HepG2 (cell line): ENCODE measurements around the gene GOLGA8B. TPM values are rescaled to one million over a fixed set of nuclear protein-coding genes. Genes with fewer than 3 reads are reported as not detected.

Experiments
- ATAC-seq: fragments of 200-7000 bp; cut with Tn5 transposase; 3 replicates; pipeline ENCODE4 v1.9.1; 2020; ENCODE audit warnings: mild to moderate bottlenecking, moderate library complexity
- BruUV-seq: library from RNA; stranded (reverse); fragments of 400-500 nt; replicated peaks from 2 replicates; lab custom pipeline; 2021; lab: Mats Ljungman, UMichigan
- CTCF ChIA-PET: fragments of 300-600 bp; formaldehyde crosslinking; extraction: SDS; loops from one replicate; lab custom pipeline; 2021; ENCODE audit warnings: low total read pairs, inconsistent platforms, low intra/inter-chr PET ratio; lab: Yijun Ruan, JAX
- POLR2A ChIA-PET: fragments of 350-600 bp; sonication (Branson Sonifier 250); formaldehyde crosslinking; loops from one replicate; lab custom pipeline; 2020; ENCODE audit warnings: antibody characterized with exemption, inconsistent platforms; lab: Yijun Ruan, JAX
- DNase-seq: peaks from one replicate; pipeline ENCODE4 v3.0.0-alpha.2; 2015; ENCODE audit warnings: low spot score
- FAIRE-seq: peaks from 3 replicates; lab custom pipeline; 2011; peaks lifted over from hg19 to GRCh38; lab: Jason Lieb, UNC
- H2AFZ ChIP-seq: one replicate; pipeline ENCODE4 v1.6.1; 2011; ENCODE audit warnings: low read length, inconsistent platforms
- H3K27ac ChIP-seq: fragments of 300-600 bp; 3 replicates; pipeline ENCODE4 v1.8.0; 2011; ENCODE audit warnings: mixed run types, mild to moderate bottlenecking, mixed read lengths, low read length, inconsistent platforms; ENCODE audit not compliant: insufficient read depth; ENCODE audit errors: extremely low read length
- H3K27me3 ChIP-seq, 2 experiments: fragments of 200-600 bp in 1 of 2; 2 replicates in 1 of 2; 3 replicates in 1 of 2; pipeline versions ENCODE4 v1.6.0 to v1.8.0; 2011; ENCODE audit warnings: low read length in 2 of 2, mild to moderate bottlenecking in 2 of 2, moderate library complexity in 2 of 2, inconsistent platforms in 1 of 2; ENCODE audit not compliant: insufficient read depth in 2 of 2, control insufficient read depth in 1 of 2
- H3K36me3 ChIP-seq, 2 experiments: fragments of 200-600 bp in 1 of 2; replicated peaks in 1 of 2; 2 replicates in 1 of 2; 3 replicates in 1 of 2; pipeline versions ENCODE4 v1.5.1 to v1.8.0; 2011; ENCODE audit warnings: low read length in 2 of 2, inconsistent platforms in 1 of 2; ENCODE audit not compliant: insufficient read depth in 2 of 2, control insufficient read depth in 1 of 2
- H3K4me1 ChIP-seq: 2 replicates; pipeline ENCODE4 v1.5.1; 2012; ENCODE audit warnings: low read length, inconsistent platforms; ENCODE audit not compliant: insufficient read depth
- H3K4me2 ChIP-seq: 2 replicates; pipeline ENCODE4 v1.6.0; 2011; ENCODE audit warnings: low read depth, low read length, inconsistent platforms
- H3K4me3 ChIP-seq, 3 experiments: fragments of 200-600 bp in 1 of 3; sonication (generic), shearing (Covaris generic) in 1 of 3; replicated peaks in 1 of 3; 2 replicates each; pipeline ENCODE4 v1.5.1; 2011 to 2016; ENCODE audit warnings: low read length in 3 of 3, inconsistent platforms in 2 of 3, low read depth in 2 of 3, mild to moderate bottlenecking in 2 of 3, control low read depth in 1 of 3, mixed read lengths in 1 of 3; ENCODE audit not compliant: insufficient read depth in 1 of 3
- H3K79me2 ChIP-seq: one replicate; pipeline ENCODE4 v1.6.1; 2011; ENCODE audit warnings: low read length, inconsistent platforms; ENCODE audit not compliant: insufficient read depth
- H3K9ac ChIP-seq: 2 replicates; pipeline ENCODE4 v1.6.0; 2011; ENCODE audit warnings: mild to moderate bottlenecking, low read depth, low read length, inconsistent platforms; ENCODE audit not compliant: insufficient read depth
- H3K9me3 ChIP-seq: 2 replicates; pipeline ENCODE4 v1.5.1; 2012; ENCODE audit warnings: mild to moderate bottlenecking, low read length
- H4K20me1 ChIP-seq: 2 replicates; pipeline ENCODE4 v1.6.0; 2011; ENCODE audit warnings: inconsistent platforms, mild to moderate bottlenecking, low read length, moderate library complexity; ENCODE audit not compliant: insufficient read depth
- HIC2 ChIP-seq: sonication (generic); formaldehyde crosslinking; IDR thresholded peaks from 2 replicates; pipeline ENCODE4 v1.9.0; 2022; ENCODE audit warnings: low read depth, missing genetic modification reagents
- RARG ChIP-seq: sonication (generic); formaldehyde crosslinking; IDR thresholded peaks from 2 replicates; pipeline ENCODE4 v1.4.0; 2020; ENCODE audit warnings: low read depth, mild to moderate bottlenecking, missing genetic modification reagents
- SNAI1 ChIP-seq: sonication (generic); formaldehyde crosslinking; IDR thresholded peaks from 2 replicates; pipeline ENCODE4 v1.5.0; 2020; ENCODE audit warnings: mild to moderate bottlenecking, missing genetic modification reagents, borderline replicate concordance
- TBX3 ChIP-seq: fragments of 450-650 bp; IDR thresholded peaks from 2 replicates; pipeline ENCODE4 v1.6.1; 2017; ENCODE audit warnings: antibody characterized with exemption, mild to moderate bottlenecking, inconsistent platforms, borderline replicate concordance
- WGBS: methylation state at CpG from one replicate; pipeline ENCODE4 v1.1.6; 2017; ENCODE audit warnings: low lambda C conversion rate; 5-methylcytosine and 5-hydroxymethylcytosine counted together
- in situ Hi-C: cut with HindIII; loops from 2 replicates; pipeline ENCODE4 v1.10.0; 2017; ENCODE audit warnings: low pct_unique_long_range_greater_than_20kb; ENCODE audit not compliant: extremely low pct_ligation_motif_present
- intact Hi-C: fragments of 100-400 bp; cut with micrococcal nuclease; formaldehyde crosslinking; loops from one replicate; pipeline ENCODE4 v1.10.0; 2022; ENCODE audit not compliant: unreplicated experiment
- polyA plus RNA-seq, 8 experiments: library from polyadenylated mRNA; depleted of rRNA in 3 of 8; stranded (reverse) in 7 of 8; unstranded in 1 of 8; fragments of >200 nt; fragmentation: Illumina TruSeq in 4 of 8; extraction: Trizol in 4 of 8; gene quantifications; 2 replicates each; pipeline versions ENCODE4 v1.2.1 to v1.2.3, GENCODE V29; 2011 to 2016; ENCODE audit warnings: low read depth in 4 of 8, missing spikeins in 1 of 8, mixed read lengths in 1 of 8; ENCODE audit not compliant: insufficient read depth in 1 of 8
- total RNA-seq, 5 experiments: library from RNA; depleted of rRNA; stranded (reverse); fragments of >200 nt; fragmentation: Illumina TruSeq; extraction: Trizol; gene quantifications; 2 replicates each; pipeline ENCODE4 v1.2.3, GENCODE V29; 2016; ENCODE audit warnings: low read depth in 1 of 5
- TF ChIP-seq, protein P1 (sequence below): sonication (generic); formaldehyde crosslinking; IDR thresholded peaks from 2 replicates; pipeline ENCODE4 v1.4.0; 2020; ENCODE audit warnings: missing genetic modification reagents

The GOLGA8B gene
- total and polyA plus RNA-seq, 2 of the 13 experiments (the other 11 are each of a cell fraction or from before 2014, with no cell fraction given), result 38.8 to 89.0 TPM

DNA sequence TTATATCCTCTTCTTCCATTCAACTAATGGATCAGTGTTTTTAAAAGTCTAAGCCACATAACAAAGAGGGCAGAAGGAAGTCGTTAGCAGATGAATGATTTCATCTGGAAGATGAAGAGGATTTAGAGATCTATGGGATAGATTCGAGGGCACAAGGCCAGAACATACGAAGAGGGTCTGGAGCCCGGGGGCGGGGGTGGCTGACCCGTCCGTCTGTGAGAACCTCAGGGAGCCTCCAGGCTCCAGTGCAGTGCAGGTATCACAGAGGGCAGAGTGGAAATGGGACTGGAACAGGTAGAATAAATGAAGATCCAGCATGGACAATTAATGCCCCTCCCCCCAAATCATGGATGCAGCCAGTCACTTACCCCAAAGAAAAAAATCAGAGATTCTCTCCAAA lies 1.5 kb upstream of the GOLGA8B start:
- FAIRE-seq (no peak), DNase-seq (no peak), ATAC-seq (no peak)
- Histone ChIP-seq H3K27ac (no peak overlapping the region), H3K79me2 (peaks cover 23% of the 10 kb centered on the region), H3K9ac (no peak overlapping the region), H3K9me3 (no peaks in the 10 kb centered on the region), H4K20me1 (no peaks in the 10 kb centered on the region), H3K4me1 (peaks cover 34% of the 10 kb centered on the region), H3K4me2 (peak overlapping the region; percentile 86), H3K27me3 (no peaks in the 10 kb centered on the region), H2AFZ (no peak overlapping the region), H3K36me3 (no peaks in the 10 kb centered on the region), H3K4me3 (no peak overlapping the region; a peak in 1 of 6 replicates)
- BruUV-seq, result no TSS peak
- CTCF ChIA-PET, result no interaction called here
- TF ChIP-seq HIC2 (CRISPR knock-in tag) (no peak), RARG (CRISPR knock-in tag) (no peak), SNAI1 (CRISPR knock-in tag) (no peak), TBX3 (no peak)
- TF ChIP-seq, protein P1, sequence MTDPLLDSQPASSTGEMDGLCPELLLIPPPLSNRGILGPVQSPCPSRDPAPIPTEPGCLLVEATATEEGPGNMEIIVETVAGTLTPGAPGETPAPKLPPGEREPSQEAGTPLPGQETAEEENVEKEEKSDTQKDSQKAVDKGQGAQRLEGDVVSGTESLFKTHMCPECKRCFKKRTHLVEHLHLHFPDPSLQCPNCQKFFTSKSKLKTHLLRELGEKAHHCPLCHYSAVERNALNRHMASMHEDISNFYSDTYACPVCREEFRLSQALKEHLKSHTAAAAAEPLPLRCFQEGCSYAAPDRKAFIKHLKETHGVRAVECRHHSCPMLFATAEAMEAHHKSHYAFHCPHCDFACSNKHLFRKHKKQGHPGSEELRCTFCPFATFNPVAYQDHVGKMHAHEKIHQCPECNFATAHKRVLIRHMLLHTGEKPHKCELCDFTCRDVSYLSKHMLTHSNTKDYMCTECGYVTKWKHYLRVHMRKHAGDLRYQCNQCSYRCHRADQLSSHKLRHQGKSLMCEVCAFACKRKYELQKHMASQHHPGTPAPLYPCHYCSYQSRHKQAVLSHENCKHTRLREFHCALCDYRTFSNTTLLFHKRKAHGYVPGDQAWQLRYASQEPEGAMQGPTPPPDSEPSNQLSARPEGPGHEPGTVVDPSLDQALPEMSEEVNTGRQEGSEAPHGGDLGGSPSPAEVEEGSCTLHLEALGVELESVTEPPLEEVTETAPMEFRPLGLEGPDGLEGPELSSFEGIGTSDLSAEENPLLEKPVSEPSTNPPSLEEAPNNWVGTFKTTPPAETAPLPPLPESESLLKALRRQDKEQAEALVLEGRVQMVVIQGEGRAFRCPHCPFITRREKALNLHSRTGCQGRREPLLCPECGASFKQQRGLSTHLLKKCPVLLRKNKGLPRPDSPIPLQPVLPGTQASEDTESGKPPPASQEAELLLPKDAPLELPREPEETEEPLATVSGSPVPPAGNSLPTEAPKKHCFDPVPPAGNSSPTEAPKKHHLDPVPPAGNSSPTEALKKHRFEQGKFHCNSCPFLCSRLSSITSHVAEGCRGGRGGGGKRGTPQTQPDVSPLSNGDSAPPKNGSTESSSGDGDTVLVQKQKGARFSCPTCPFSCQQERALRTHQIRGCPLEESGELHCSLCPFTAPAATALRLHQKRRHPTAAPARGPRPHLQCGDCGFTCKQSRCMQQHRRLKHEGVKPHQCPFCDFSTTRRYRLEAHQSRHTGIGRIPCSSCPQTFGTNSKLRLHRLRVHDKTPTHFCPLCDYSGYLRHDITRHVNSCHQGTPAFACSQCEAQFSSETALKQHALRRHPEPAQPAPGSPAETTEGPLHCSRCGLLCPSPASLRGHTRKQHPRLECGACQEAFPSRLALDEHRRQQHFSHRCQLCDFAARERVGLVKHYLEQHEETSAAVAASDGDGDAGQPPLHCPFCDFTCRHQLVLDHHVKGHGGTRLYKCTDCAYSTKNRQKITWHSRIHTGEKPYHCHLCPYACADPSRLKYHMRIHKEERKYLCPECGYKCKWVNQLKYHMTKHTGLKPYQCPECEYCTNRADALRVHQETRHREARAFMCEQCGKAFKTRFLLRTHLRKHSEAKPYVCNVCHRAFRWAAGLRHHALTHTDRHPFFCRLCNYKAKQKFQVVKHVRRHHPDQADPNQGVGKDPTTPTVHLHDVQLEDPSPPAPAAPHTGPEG (CRISPR knock-in tag), result no peak
- intact Hi-C loops (no loop called here), in situ Hi-C loops (loop anchor here (25.0 kb wide), 3 partner anchors 148 to 523 kb away; partner anchors contain the start of genes EMC4 and GOLGA8A)
- POLR2A ChIA-PET, result interaction anchor here (1.5 to 2.8 kb wide), 2 partner anchors 70 to 403 kb away, joined by 5 to 19 read pairs; partner anchors contain the start of gene ZNF770
- WGBS, result 82% methylated on average over 7 of the region's 7 CpGs
